Uterus (tissue), 2 donors: ENCODE data around the gene S100A10.

Experiments used
- POLR2A ChIP-seq, 2 donors: fragments of 450-650 bp; IDR thresholded peaks; one replicate each; pipeline ENCODE4 v1.6.1; 2016; ENCODE audit warnings: antibody characterized with exemption in 2 of 2, mild to moderate bottlenecking in 1 of 2, moderate library complexity in 1 of 2
- TF ChIP-seq, protein P1 (sequence below), 4 experiments: fragments of 200-600 bp in 2 of 4; fragments of 450-650 bp in 2 of 4; sonication (generic) in 2 of 4; IDR thresholded peaks; one replicate each; pipeline ENCODE4 v1.5.1; 2016 to 2019; ENCODE audit warnings: antibody characterized with exemption in 4 of 4, mild to moderate bottlenecking in 2 of 4, moderate library complexity in 1 of 4

DNA sequence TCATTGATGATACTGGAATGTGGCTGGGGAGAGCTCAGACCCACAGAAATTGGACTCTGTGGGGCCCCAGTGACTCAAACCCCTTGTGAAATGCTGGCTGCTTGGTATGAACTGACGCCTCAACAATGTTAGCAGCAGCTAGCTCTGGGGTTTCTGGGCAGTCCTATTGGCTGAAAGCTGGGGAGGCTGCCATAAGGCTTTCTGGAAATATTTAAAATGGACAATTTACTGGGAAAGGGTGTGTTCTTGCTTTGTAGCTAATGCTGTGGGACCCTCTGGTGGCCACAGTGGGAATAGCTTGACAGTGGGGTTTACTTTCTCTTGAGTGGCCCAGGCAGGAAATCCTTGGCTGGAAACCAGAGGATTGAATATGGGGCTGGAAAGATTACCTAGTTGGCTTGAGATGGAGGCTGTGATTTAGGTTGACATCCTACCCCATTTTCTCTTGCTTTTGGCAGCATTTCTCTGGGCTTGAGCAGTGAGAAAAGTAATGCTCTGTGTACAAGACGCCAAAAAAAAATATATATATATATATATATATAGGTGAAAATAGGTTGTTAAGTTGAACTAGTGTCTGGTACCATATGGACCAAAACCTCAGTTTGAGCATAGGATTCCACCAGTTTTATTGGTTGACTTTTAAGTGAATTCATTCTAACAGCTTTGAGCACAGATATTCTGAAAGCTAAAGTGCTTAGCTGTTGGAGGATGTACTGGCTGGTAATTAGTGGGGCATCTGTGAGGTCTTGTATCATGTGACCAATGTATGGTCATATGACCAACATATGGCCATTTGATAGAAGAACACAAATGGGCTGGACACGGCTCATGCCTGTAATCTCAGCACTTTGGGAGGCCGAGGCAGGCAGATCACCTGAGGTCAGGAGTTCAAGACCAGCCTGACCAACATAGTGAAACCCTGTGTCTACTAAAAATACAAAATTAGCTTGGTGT is 8.2 kb upstream of the S100A10 start:
- TF ChIP-seq, protein P1, sequence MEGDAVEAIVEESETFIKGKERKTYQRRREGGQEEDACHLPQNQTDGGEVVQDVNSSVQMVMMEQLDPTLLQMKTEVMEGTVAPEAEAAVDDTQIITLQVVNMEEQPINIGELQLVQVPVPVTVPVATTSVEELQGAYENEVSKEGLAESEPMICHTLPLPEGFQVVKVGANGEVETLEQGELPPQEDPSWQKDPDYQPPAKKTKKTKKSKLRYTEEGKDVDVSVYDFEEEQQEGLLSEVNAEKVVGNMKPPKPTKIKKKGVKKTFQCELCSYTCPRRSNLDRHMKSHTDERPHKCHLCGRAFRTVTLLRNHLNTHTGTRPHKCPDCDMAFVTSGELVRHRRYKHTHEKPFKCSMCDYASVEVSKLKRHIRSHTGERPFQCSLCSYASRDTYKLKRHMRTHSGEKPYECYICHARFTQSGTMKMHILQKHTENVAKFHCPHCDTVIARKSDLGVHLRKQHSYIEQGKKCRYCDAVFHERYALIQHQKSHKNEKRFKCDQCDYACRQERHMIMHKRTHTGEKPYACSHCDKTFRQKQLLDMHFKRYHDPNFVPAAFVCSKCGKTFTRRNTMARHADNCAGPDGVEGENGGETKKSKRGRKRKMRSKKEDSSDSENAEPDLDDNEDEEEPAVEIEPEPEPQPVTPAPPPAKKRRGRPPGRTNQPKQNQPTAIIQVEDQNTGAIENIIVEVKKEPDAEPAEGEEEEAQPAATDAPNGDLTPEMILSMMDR (IDR thresholded peaks at IDR 0.05): peak; percentile 83 to 88 (median 84)
- TF ChIP-seq POLR2A (IDR thresholded peaks at IDR 0.05): no peak
